Measurements from ENCODE around the gene TAOK2.

The TAOK2 gene

DNA sequence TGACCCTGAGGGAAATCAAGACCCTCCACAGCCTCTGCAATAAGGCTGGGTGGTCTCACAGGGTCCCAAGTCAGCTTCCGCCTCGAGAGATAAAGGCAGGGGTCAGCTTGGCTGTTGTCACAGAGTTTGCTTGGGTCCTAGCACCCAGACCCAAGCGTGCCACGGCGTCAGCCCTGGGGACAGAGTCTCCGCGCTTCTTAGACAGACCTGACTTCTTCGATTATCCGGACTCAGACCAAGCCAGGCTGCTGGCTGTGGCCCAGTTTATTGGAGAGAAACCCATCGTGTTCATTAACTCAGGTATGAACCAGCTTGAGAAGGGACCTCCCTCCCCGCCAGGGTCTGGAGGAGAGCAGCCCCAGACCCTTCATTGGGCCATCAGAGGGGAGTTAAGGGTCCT lies 49.9 kb downstream of the TAOK2 start:
- no peak for TF ChIP-seq CTCF (IDR thresholded peaks at IDR 0.05; ENCODE audit: insufficient read depth, low read depth, low read length, missing control alignments)
- no peak for DNase-seq (ENCODE audit: low read depth)

GRCh38 chr16:30024451-30024850 lies 50.8 kb downstream of the TAOK2 start:
- DNase-seq (ENCODE audit: low read depth) = no peak
- H3K4me3 ChIP-seq (ENCODE audit: low read depth, low read length) = no peak overlapping the region
- TF ChIP-seq CTCF (IDR thresholded peaks at IDR 0.05; ENCODE audit: insufficient read depth, low read depth, low read length, missing control alignments) = no peak

More for the DNA sequence above, 49.9 kb downstream of the TAOK2 start:
- no peak overlapping the region for H3K4me3 ChIP-seq (ENCODE audit: low read depth, low read length)

DNA sequence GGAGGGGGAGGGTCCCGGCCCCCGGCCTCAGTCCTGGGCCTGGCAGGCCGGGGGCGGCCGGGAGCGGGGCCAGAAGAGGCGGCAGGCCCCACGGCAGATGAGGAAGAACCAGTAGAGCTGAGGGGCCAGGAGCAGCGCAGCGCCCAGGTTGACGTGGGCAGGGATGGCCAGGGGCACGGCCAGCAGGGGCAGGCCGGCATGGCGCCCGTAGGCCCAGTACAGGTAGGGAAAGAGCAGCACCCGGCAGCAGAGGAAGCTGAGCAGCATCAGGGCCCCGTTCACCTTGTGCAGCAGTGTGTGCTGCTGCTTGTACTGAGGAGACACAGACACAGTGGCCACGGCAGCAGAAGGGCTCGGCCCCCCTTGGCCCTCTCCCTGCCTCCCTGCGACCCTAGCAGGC lies 51.5 kb downstream of the TAOK2 start:
- no peak overlapping the region for H3K4me3 ChIP-seq (ENCODE audit: low read depth, low read length)
- TF ChIP-seq CTCF (IDR thresholded peaks at IDR 0.05; ENCODE audit: insufficient read depth, low read depth, low read length, missing control alignments) = no peak
- DNase-seq (ENCODE audit: low read depth) = no peak

DNA sequence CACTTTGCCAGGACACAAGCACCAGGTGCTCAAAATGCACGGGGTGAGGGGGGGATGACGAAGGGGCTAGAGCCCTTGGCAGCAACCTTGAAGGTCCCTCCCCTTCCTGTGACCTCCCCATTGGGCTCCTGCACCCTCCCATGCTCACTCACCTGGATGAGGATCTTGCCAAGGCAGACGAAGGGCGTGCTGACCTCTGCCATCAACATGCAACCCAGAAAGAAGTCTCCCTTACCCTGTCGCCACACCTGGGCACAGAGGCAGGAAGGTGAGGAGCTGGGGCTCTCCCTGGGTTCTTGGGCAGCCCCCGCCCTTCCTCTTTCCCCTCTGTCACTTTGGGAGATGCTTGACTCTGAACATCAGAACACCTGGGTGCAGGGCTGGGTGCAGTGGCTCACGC lies 51.9 kb downstream of the TAOK2 start:
- H3K4me3 ChIP-seq (ENCODE audit: low read depth, low read length) = no peak overlapping the region
- TF ChIP-seq CTCF (IDR thresholded peaks at IDR 0.05; ENCODE audit: insufficient read depth, low read depth, low read length, missing control alignments) = no peak
- no peak for DNase-seq (ENCODE audit: low read depth)

GRCh38 chr16:30026449-30026848 lies 52.8 kb downstream of the TAOK2 start:
- no peak overlapping the region for H3K4me3 ChIP-seq (ENCODE audit: low read depth, low read length)
- TF ChIP-seq CTCF (IDR thresholded peaks at IDR 0.05; ENCODE audit: insufficient read depth, low read depth, low read length, missing control alignments) = no peak
- DNase-seq (ENCODE audit: low read depth) = no peak

- H3K4me3 ChIP-seq (ENCODE audit: low read depth, low read length) = no peak overlapping the region
- TF ChIP-seq CTCF (IDR thresholded peaks at IDR 0.05; ENCODE audit: insufficient read depth, low read depth, low read length, missing control alignments) = no peak
- DNase-seq (ENCODE audit: low read depth) = no peak
Measured at GRCh38 chr16:30027588-30028437, 54.1 kb downstream of the TAOK2 start.
